GM12874 (cell line): ENCODE data around the gene RNASEL.

Source experiments
- TF ChIP-seq, protein P1 (sequence below): IDR thresholded peaks from 2 replicates; pipeline ENCODE4 v1.5.1; 2011; ENCODE audit warnings: low read depth, mild to moderate bottlenecking, control low read depth, low read length, moderate library complexity; ENCODE audit not compliant: insufficient read depth

The RNASEL gene

DNA sequence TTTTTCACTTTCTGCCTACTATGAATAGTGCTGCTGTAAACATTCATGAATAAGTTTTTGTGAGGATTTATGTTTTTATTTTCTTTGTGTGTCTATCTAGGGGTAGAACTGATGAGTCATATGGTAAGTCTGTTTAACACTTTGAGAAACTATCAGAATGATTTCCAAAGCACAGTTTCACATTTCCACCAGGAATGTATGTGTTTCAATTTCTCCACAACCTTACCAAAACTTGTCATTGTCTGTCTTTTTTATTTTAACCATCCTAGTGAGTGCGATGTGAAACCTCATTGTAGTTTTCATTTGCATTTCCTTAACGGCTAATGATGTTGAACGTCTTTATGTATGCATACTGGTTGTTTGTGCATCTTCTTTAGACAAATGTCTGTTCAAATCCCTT lies 23.5 kb downstream of the RNASEL start:
- TF ChIP-seq, protein P1, sequence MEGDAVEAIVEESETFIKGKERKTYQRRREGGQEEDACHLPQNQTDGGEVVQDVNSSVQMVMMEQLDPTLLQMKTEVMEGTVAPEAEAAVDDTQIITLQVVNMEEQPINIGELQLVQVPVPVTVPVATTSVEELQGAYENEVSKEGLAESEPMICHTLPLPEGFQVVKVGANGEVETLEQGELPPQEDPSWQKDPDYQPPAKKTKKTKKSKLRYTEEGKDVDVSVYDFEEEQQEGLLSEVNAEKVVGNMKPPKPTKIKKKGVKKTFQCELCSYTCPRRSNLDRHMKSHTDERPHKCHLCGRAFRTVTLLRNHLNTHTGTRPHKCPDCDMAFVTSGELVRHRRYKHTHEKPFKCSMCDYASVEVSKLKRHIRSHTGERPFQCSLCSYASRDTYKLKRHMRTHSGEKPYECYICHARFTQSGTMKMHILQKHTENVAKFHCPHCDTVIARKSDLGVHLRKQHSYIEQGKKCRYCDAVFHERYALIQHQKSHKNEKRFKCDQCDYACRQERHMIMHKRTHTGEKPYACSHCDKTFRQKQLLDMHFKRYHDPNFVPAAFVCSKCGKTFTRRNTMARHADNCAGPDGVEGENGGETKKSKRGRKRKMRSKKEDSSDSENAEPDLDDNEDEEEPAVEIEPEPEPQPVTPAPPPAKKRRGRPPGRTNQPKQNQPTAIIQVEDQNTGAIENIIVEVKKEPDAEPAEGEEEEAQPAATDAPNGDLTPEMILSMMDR, result no peak

DNA sequence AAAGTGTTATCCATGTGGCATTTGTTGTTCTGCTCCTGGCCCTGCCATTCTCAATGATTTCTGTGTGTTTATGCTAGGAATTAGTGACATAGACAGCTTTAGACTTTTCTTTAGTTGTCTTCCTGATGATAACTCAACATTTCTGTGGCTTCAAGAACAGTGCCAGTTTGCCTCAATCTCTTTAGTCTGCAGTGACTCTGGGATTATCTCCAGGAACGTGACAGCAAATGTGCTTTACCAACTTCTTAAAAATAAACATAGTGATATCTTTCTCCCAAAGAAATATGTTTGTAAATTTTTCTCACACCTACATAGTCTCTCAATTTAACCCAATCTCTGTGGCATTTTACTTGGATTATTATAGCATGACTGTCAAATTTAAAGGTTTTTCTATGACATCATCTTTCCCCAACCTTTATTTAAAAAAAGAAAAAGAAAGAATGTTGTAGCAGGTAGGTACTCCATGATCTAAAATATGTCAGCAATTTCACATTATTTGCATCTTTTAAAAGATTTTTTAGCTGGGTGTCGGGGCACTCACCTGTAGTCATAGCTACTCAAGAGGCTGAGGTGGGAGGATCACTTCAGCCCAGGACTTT lies 24.6 kb downstream of the RNASEL start:
- TF ChIP-seq, protein P1, result no peak

DNA sequence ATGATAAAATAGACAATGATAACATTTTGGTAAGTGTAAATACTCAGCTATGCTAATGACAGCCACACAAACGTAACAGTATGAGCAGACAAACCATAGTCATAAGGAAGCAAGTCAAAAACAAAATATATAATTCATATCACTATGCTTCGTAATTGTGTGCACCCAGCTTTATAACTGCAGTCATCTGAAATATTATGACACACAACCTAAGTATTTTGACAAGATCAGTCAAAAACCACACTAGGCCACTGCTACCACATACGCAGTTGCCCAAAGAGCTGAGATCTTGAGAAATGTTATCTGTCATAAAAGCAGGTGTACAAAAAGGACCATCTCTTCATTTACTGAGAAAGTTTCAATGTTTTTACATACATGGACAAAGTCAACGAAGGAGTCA lies 26.0 kb downstream of the RNASEL start:
- TF ChIP-seq, protein P1, result no peak

DNA sequence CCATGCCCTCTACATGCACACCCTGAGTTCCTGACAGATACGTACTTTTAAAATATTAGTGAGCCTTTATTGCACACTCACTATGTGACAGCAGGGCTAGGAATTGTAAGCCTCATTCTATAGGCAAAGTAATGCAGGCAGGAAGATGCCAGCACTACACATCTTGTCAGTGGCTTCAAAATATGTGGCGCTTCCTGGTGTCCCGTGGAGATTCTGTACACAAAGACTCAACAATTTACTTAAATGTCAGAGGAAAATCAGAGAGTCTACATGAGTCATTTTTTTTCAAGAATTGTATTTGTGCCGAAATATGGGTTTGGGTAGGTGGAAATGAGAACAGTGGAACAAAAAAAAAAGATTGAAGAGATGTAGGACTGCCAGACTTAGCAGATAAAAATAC lies 27.6 kb downstream of the RNASEL start:
- TF ChIP-seq, protein P1, result no peak

DNA sequence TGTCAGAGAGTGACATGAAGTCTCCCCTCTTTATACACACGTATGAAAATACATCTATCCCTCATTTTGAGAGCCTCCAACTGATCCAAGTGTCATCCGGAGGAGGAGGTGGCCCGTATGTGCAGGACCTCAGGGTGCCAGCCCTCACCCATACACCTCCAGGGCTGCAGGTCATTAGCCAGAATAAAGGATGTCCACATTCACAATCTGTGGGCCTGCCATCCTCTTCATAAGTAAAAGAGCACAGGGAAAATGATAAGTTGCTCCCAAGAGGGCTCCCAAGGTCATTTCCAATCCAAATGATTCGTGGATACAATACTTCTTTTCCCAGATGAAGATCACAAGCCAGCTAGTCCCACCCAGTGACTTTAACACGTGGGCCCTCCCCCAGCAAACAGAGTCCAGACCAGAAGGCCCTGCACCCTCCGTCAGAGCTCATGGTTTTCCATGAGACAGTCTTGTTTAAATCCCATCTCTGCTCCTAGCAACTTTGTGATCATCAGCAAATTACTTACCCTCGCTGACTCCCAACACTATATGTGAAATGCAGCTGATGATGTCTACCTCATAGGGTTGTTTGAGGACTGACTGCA lies 28.6 kb downstream of the RNASEL start:
- TF ChIP-seq, protein P1, result no peak

DNA sequence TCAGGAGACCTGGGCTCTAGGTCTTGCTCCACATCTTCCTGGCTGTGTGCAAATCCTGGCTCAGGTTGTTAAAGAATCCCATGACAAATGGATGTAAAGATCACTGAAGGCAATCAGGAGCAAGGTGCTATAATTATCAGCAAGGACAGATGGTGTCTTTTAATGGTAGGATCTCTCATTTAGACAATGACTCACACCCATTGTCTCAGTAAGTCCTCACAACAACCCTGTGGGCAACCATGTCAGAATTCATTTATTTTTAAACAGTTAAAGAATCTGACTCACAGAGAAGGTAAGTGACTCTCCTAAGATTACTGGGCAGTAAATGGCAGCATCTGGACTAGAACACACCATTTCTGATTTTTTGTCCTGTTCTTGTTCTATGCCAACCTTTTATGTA lies 32.8 kb downstream of the RNASEL start:
- TF ChIP-seq, protein P1, result no peak

DNA sequence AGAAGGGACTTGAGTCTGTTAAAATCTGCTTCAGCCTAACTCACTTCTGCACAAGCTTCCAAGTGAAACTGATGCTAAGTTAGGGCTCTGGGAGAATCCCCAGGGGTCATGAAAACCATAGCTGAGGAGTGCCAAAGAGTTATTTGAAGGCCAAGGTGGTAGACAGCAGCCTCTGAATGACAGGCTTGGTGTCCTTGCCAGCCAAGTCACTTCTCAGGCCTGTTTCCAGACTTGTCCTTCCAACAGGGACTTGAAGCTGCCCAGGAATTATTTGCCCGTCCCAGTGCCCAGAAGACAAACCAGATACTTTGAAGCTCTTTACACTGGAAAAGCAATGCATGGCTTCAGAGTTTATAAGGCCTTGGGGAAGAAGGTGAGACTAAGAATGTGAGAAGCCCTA lies 33.6 kb downstream of the RNASEL start:
- TF ChIP-seq, protein P1, result no peak
